GM18870 (cell line): ENCODE data around the gene MAGEA8.
"Not testable (repeated sequence)": the region's sequence is repeated elsewhere in the genome, so short reads cannot be mapped to it uniquely, and the experiment has no call there.

ENCODE experiments used
- ATAC-seq: cut with Tn5 transposase; IDR thresholded peaks from one replicate; pipeline ENCODE4 v1.9.1; 2021; ENCODE audit warnings: moderate library complexity; ENCODE audit not compliant: unreplicated experiment

The MAGEA8 gene

DNA sequence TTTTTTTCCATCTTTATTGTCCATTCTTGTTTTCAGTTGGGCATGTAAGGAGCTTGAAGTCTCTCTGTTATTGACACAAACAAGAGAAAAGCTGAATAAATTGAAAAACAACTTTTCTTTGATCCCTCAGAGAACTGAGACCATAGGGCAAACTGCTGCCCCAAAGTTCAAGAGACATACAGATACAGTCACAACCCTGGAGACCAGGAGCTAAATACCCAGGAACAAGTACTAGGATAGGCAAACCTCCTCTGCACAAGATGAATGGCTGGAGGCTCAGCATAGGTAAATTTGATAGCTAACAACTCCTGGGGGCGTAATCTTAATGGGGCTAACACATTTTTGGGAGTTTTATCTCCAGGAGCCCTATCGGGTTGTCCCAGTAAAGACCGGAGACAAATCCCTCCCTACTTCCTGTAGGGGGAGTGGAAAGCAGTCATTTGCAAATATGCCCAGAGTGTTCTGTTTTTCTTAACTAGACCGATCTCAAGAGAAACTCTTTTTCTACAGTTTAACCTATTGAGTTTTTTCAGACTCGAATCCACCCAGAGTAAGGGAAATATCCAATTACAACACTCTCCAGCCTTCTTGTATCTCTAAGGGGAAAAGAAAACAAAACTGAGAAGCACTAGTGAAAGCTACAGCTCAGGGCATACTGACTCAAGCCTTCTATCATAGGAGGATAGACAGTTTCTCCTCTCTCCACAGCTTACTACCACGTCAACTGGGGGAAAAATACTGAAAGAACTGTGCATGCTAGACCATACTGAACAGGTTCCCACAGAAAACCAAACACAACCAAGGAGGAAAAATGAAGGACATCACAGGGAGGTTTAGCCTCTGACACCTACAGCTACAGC, 23.1 kb downstream of the MAGEA8 start:
- ATAC-seq: peak; percentile 82

DNA sequence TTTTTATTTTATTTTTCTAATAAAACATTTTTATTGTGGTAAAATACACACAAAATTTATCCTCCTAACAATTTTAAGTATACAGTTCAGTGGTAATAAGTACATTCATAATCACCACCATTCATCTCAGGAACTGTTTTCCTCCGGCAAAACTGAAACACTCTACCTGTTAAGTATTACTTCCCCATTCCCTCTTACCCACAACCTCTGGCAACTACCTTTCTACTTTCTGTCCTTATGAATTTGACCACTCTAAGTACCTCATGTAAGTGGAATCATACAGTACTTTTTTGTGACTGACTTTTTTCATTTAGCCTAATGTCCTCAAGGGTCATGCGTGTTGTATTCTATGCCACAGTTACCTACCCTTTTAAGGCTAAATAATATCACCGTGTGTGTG, 27.3 kb downstream of the MAGEA8 start:
- peak; percentile 78 for ATAC-seq

- ATAC-seq: no peak
Measured at GRCh38 chrX:149908727-149909126, 27.7 kb downstream of the MAGEA8 start.

- ATAC-seq: no peak
Measured at GRCh38 chrX:149909324-149910177, 28.6 kb downstream of the MAGEA8 start.

DNA sequence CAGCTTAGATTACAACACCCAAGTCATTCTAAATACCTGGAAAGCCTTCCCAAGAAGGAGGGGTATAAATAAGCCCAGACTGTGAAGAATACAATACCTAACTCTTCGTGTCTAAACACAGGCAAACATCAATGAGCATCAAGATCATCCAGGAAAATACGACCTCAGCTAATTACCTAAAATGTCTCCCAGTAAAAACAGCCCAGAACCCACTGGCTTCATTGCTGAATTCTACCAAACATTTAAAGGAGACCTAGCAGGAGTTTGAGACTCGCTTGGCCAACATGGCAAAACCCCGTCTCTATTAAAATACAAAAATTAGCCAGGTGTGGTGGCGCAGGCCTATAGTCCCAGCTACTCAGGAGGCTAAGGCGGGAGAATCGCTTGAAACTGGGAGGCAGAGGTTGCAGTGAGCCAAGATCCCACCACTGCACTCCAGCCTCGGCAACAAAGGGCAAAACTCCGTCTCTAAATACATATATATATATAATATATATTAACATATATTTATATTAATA, 29.3 kb downstream of the MAGEA8 start:
- no peak for ATAC-seq

DNA sequence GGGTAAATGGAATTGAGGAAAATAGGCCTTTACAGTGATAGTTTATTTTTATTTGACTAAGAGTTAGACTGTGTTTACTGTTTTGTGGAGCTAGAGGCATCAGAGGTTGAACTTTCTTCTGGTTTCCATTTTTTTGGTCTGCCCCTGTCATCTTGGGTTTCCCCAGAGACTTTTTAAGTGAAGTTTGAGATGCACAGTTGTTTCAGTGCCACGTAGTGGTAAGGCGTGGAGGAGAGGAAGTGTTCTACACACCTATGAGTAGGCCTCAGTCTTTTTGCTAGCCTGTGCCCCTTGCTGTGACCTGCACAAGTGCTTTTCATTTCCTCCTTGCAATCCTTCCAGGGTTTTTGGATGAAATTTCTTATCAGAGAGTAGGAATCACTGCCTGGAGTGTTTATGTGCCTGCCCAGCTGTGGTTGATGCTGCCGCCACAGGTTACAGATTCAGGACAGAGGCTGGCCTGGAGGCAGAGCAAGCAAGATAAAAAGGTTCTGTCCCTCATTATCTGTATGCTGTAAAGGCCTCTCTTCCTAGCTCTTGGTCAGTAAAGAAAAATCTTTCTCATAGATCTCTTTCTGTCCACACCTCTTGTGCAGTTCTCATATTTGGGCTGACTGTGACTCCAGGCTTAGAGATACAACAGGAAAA, 35.9 kb downstream of the MAGEA8 start:
- peak; percentile 88 for ATAC-seq

GRCh38 chrX:149923836-149924235, 42.9 kb downstream of the MAGEA8 start:
- ATAC-seq: not testable (repeated sequence)

DNA sequence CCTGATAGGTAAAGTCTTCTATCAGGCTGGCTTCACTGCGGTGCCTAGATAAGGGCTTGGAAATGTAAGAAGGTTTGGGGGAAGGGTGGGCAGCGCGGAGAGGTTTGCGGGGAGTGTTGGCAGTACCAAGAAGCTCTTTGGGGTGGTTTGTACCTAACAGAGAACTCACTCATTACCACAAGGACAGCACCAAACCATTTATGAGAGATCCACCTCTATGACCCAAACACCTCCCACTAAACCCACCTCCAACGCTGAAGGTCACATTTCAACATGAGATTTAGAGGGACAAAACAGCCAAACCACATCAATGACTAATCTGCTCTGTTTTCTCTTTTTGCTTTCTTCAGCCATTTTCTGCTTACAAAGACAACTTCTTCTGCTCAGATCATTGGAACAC, 43.5 kb downstream of the MAGEA8 start:
- ATAC-seq: not testable (repeated sequence)

DNA sequence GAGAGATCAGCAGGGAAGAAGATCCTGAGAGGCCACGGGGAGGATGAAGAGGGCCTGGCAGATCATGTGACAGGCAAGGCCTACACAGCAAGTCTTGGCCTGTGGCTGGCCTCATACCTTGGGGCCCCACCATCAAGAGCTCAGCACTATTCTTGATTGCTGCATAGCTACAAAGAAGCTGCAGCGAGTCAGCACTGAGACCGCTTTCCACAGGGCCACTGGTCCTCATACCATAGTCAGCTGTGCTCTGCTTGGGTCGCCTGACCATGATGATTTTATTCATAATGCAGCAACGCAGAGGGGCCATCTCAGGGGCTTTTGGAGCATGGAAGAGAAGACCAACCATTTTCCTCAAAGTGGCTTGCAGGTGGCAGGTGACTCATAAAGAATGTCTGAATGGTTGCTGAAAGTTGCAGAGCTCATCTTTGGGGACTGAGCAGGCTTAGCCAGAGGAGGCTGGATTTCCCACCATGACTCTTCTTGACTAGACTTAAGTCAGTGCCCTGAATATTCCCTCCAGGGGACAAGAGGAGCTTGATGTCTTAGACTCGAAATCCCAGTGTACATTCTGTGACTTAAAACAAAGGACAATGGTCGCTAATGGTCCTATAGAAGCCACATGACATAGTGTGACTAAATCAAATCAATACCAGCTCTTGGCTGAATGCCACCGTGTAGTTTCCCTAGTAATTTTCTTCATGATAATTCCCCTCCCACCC, 46.4 kb downstream of the MAGEA8 start:
- peak; percentile 46 for ATAC-seq

- peak; percentile 33 for ATAC-seq
Measured at GRCh38 chrX:149927964-149928258, 46.9 kb downstream of the MAGEA8 start.

DNA sequence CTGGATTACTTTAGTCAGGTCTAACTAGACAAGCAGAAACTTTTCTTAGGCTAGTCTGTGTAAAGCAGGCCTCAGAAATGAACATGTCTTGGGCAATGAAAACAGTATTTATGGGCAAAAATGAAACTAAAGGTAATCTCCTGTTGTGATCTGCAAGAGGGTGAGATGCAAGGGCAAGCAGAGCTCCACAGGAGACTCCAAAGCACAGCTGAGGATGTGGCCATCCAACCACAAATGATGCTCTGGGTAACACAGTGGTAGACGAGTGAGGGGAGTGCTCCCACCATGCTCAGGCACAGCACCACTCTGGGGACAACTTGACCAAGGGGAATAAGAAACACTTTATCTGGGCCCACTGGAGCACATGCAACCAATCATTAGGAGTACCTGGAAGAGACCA, 47.7 kb downstream of the MAGEA8 start:
- not testable (repeated sequence) for ATAC-seq

- ATAC-seq: not testable (repeated sequence)
Measured at GRCh38 chrX:149929400-149929799, 48.4 kb downstream of the MAGEA8 start, which contains the start of gene HSFX4. TSS of gene HSFX4 (plus strand) at chrX:149929573. CDS start at chrX:149929645, 72 bp downstream.

DNA sequence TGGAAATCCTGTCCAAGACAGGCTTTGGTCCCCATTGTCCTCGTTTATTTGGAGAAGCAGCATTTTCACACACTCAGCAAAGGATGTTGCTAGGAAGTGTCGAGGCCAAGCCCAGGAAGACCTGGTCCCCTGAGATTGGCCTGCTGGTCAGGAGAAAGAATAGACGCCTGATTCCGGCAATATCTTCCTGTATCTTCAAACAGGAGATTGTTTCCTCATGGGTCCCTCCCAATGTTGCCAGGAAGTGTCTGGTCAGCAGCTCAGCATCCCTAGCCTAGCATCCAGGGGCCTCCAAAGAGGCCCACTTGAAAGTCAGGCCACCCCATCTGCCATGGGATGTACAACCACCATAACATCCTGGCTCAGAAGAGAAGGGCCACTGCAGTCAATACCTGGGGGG, 50.4 kb downstream of the MAGEA8 start:
- ATAC-seq: not testable (repeated sequence)

DNA sequence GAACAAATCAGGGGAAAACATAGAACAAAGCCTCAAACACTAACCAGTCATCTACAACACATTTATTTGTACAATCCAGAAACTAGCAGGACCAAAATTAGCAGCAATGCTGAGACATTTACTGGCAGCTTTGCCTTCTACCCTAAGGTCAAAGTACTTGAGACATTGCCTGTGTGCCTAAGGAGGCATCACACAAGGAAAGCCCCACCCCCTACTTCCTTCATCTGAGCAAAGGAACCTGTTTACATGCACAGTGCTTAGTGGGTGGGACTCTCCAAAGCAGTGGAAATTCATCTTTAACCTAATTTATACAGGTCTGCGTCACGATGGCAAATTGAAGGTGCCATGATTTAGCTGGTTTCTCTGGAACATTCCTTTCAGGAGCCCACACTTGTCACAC, 51.2 kb downstream of the MAGEA8 start:
- not testable (repeated sequence) for ATAC-seq

DNA sequence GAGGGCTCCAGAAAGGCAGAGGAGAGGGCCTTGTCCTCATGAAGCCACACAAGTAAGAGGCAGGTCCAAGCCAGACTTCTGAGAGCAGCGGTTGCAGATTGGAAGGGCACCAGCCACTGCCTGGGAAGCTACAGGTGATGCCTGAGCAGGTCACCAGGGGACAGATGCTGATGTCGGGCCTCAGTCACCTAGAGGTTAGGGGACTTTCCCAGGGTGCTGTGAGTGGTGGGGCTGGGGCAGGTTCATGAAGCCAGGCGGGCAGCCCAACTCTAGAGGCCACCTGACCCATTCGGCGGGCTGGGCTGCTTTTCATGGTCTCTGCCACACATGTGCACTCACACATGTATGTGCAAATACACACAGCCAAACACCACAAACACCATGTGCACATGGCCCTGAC, 52.0 kb downstream of the MAGEA8 start:
- not testable (repeated sequence) for ATAC-seq

GRCh38 chrX:149933547-149933946, 52.6 kb downstream of the MAGEA8 start:
- not testable (repeated sequence) for ATAC-seq
